Neutrophil (primary cell): ENCODE data around the gene ZNF234.
"Not testable (repeated sequence)": the region's sequence is repeated elsewhere in the genome, so short reads cannot be mapped to it uniquely, and the experiment has no call there.

Experiments
- H3K27ac ChIP-seq: fragments of 200-600 bp; sonication (generic); 2 replicates; pipeline ENCODE4 v1.5.1; 2016; ENCODE audit warnings: mild to moderate bottlenecking, moderate library complexity
- H3K27me3 ChIP-seq: fragments of 200-600 bp; sonication (generic); 2 replicates; pipeline ENCODE4 v1.6.0; 2016; ENCODE audit warnings: mild to moderate bottlenecking
- H3K36me3 ChIP-seq: fragments of 200-600 bp; sonication (generic); 2 replicates; pipeline ENCODE4 v1.5.1; 2017
- H3K4me1 ChIP-seq, 2 experiments: fragments of 200-600 bp in 1 of 2; sonication (generic) in 1 of 2; 1 replicate in 1 of 2; 2 replicates in 1 of 2; pipeline versions ENCODE4 v1.5.1 to v1.6.1; 2013 to 2016; ENCODE audit warnings: low read depth in 1 of 2, low read length in 1 of 2, mild to moderate bottlenecking in 1 of 2, moderate library complexity in 1 of 2; ENCODE audit not compliant: control insufficient read depth in 1 of 2, insufficient read depth in 1 of 2
- H3K4me3 ChIP-seq, 2 experiments: fragments of 200-600 bp in 1 of 2; sonication (generic) in 1 of 2; 1 replicate in 1 of 2; 2 replicates in 1 of 2; pipeline ENCODE4 v1.5.1; 2013 to 2016; ENCODE audit warnings: low read depth in 1 of 2, low read length in 1 of 2, mild to moderate bottlenecking in 1 of 2, moderate library complexity in 1 of 2
- H3K9me3 ChIP-seq: fragments of 200-600 bp; sonication (generic); 2 replicates; pipeline ENCODE4 v1.5.1; 2016
- TF ChIP-seq, protein P1 (sequence below): fragments of 200-600 bp; sonication (generic); IDR thresholded peaks from 2 replicates; pipeline ENCODE4 v1.5.1; 2016; ENCODE audit warnings: antibody characterized with exemption

The ZNF234 gene

DNA sequence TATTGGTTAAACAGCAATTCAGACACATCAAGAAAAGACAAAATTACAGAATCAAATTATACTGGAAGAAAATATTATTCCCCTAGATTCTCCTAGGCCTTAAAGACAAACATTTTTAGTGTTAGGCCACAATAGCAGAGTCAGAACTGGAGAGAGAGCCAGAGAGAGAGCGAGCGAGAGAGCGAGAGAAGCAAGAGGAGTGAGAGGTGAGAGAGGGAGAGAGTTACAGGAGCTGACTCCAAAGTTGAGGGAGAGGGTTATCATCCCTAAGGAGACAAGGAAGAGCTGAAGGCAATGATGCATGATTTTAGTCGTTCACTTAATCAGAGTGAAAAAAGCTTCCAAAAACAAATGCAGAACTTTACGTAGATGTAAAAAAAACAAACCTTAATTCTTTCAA is 50.8 kb downstream of the ZNF234 start:
- Histone ChIP-seq H3K4me1 (no peaks in the 10 kb centered on the region), H3K9me3 (peaks cover 19% of the 10 kb centered on the region), H3K4me3 (no peak overlapping the region), H3K27me3 (no peaks in the 10 kb centered on the region), H3K36me3 (no peaks in the 10 kb centered on the region), H3K27ac (no peak overlapping the region)
- TF ChIP-seq, protein P1, sequence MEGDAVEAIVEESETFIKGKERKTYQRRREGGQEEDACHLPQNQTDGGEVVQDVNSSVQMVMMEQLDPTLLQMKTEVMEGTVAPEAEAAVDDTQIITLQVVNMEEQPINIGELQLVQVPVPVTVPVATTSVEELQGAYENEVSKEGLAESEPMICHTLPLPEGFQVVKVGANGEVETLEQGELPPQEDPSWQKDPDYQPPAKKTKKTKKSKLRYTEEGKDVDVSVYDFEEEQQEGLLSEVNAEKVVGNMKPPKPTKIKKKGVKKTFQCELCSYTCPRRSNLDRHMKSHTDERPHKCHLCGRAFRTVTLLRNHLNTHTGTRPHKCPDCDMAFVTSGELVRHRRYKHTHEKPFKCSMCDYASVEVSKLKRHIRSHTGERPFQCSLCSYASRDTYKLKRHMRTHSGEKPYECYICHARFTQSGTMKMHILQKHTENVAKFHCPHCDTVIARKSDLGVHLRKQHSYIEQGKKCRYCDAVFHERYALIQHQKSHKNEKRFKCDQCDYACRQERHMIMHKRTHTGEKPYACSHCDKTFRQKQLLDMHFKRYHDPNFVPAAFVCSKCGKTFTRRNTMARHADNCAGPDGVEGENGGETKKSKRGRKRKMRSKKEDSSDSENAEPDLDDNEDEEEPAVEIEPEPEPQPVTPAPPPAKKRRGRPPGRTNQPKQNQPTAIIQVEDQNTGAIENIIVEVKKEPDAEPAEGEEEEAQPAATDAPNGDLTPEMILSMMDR, result no peak

DNA sequence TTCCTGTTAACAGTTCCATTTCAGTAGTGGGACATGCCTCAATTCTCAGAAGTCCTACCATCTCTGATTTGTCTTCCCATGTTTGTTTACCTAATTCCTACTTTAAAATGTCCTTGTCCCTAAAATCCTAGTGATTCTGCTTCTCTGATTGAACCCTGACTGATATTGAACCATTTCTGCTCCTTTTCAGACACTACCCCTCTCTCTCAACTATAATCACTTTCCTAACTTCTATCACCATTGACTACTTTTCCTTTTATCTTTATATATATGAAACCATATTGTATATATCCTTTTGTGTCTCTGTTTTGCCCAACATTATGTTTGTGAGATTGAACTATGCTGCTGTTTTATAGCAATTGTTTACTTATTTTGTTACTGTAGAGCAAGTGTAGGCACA is 55.4 kb downstream of the ZNF234 start:
- Histone ChIP-seq H3K27ac (no peak overlapping the region), H3K4me1 (no peaks in the 10 kb centered on the region), H3K36me3 (no peaks in the 10 kb centered on the region), H3K27me3 (no peaks in the 10 kb centered on the region), H3K9me3 (peaks cover 4% of the 10 kb centered on the region), H3K4me3 (no peak overlapping the region)
- TF ChIP-seq, protein P1, result no peak

DNA sequence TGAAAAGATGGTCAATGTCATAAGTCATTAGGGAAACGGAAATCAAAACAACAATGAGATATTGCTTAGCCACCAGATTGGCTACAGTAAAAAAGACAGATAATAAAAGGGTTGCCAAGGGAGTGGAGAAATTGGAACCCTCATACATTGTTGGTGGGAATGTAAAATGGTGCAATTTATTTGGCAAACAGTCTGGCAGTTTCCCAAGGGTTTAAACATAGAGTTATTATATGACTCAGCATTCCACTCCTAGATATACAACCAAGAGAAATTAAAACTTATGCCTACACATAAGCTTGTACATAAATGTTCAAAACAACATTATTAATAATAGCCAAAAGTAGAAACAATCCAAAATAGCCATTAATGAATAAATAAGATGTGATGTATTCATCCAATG is 61.1 kb downstream of the ZNF234 start:
- H3K27ac ChIP-seq, result no peak overlapping the region
- peaks cover 14% of the 10 kb centered on the region for H3K9me3 ChIP-seq
- no peak overlapping the region for H3K4me3 ChIP-seq
- H3K4me1 ChIP-seq, result peaks cover 0 to 5% of the 10 kb centered on the region in 2 experiments
- peaks cover 5% of the 10 kb centered on the region for H3K27me3 ChIP-seq
- no peaks in the 10 kb centered on the region for H3K36me3 ChIP-seq
- TF ChIP-seq, protein P1, result no peak

DNA sequence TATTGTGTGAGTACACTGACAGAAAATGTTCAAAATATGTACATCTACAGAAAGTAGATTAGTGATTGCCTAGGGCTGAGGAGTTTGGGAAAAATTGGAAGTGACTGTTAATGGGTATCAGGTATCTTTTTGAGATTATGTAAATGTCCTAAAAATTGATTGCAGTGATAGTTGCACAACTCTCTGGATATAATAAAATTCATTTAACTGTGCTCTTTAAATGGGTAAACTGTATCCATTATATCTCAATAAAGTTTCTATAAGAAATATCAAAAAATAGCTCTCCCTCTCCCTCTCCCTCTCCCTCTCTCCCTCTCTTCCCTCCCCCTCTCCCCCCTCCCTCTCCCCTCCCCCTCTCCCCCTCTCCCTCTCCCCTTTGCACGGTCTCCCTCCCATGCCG is 61.6 kb downstream of the ZNF234 start:
- H3K27me3 ChIP-seq, result peaks cover 5% of the 10 kb centered on the region
- H3K27ac ChIP-seq, result no peak overlapping the region
- H3K9me3 ChIP-seq, result peaks cover 14% of the 10 kb centered on the region
- H3K4me3 ChIP-seq, result no peak overlapping the region
- H3K4me1 ChIP-seq, result peaks cover 0 to 10% of the 10 kb centered on the region in 2 experiments
- TF ChIP-seq, protein P1, result no peak
- no peaks in the 10 kb centered on the region for H3K36me3 ChIP-seq

DNA sequence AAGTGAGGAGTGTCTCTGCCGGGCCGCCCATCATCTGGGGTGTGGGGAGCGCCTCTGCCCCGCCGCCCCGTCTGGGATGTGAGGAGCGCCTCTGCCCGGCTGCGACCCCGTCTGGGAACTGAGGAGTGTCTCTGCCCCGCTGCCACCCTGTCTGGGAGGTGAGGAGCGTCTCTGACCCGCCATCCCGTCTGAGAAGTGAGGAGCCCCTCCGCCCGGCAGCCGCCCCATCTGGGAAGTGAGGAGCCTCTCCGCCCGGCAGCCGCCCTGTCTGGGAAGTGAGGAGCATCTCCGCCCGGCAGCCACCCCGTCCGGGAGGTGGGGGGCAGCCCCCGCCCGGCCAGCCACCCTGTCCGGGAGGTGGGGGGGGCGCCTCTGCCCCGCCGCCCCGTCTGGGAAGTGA is 62.5 kb downstream of the ZNF234 start:
- peaks cover 14% of the 10 kb centered on the region for H3K9me3 ChIP-seq
- not testable (repeated sequence) for H3K27ac ChIP-seq, H3K36me3 ChIP-seq, H3K4me1 ChIP-seq, H3K4me3 ChIP-seq, H3K27me3 ChIP-seq

DNA sequence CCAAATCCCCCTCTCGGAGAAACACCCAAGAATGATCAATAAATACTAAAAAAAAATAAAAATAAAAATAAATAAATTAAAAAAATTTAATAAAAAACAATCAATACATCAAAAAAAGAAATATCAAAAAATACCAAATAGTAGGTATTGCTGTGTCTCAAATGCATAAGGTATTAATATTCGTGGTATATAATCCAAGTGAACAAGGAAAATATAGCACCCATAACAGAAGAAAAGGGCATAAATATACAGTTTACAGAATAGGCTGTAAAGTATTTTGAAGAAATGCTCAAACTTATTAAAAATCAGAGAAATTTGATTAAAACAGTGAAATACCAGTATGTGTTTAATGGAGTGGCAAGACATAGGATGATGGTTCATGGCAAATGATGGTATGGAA is 63.4 kb downstream of the ZNF234 start:
- Histone ChIP-seq H3K36me3 (no peaks in the 10 kb centered on the region), H3K9me3 (peaks cover 13% of the 10 kb centered on the region), H3K27ac (no peak overlapping the region), H3K27me3 (peaks cover 5% of the 10 kb centered on the region), H3K4me3 (no peak overlapping the region), H3K4me1 (peaks cover 0 to 10% of the 10 kb centered on the region in 2 experiments)
- TF ChIP-seq, protein P1, result no peak
